Measurements from ENCODE around the gene OR10D3.

GRCh38 chr11:124160986-124161385 is 22.2 kb upstream of the OR10D3 start:
- TF ChIP-seq CTCF (IDR thresholded peaks at IDR 0.05; ENCODE audit: low read depth, low read length) (no peak), POLR2A (IDR thresholded peaks at IDR 0.05; ENCODE audit: extremely low read depth, insufficient read length) (no peak), MYC (IDR thresholded peaks at IDR 0.05; ENCODE audit: low read depth, low read length) (no peak)
- TF ChIP-seq, protein P1, sequence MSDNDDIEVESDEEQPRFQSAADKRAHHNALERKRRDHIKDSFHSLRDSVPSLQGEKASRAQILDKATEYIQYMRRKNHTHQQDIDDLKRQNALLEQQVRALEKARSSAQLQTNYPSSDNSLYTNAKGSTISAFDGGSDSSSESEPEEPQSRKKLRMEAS (IDR thresholded peaks at IDR 0.05; ENCODE audit: low read depth, low read length) = no peak
